Smooth muscle cell (in vitro differentiated cells): ENCODE data around the gene SLC31A1. TPM values are rescaled to one million over a fixed set of nuclear protein-coding genes. Genes with fewer than 3 reads are reported as not detected.
"Not testable (repeated sequence)": the region's sequence is repeated elsewhere in the genome, so short reads cannot be mapped to it uniquely, and the experiment has no call there.

Source experiments
- DNase-seq: peaks from one replicate; lab custom pipeline; 2025; ENCODE audit not compliant: unreplicated experiment; lab: John Stamatoyannopoulos, UW
- H2AFZ ChIP-seq: fragments of 200-600 bp; sonication (generic); 2 replicates; pipeline ENCODE4 v1.6.0; 2016; ENCODE audit warnings: antibody characterized with exemption, low read depth, mild to moderate bottlenecking
- H3F3A ChIP-seq: fragments of 200-600 bp; sonication (generic); 2 replicates; pipeline ENCODE4 v1.6.0; 2017; ENCODE audit warnings: antibody characterized with exemption, low read depth
- H3K27ac ChIP-seq: fragments of 200-600 bp; sonication (generic); 2 replicates; pipeline ENCODE4 v1.5.1; 2016; ENCODE audit warnings: low read depth, mild to moderate bottlenecking
- H3K27me3 ChIP-seq: fragments of 200-600 bp; sonication (generic); 2 replicates; pipeline ENCODE4 v1.6.1; 2016; ENCODE audit warnings: low read depth, mild to moderate bottlenecking
- H3K36me3 ChIP-seq: fragments of 200-600 bp; sonication (generic); 2 replicates; pipeline ENCODE4 v1.5.1; 2016; ENCODE audit warnings: low read depth
- H3K4me1 ChIP-seq: fragments of 200-600 bp; sonication (generic); 2 replicates; pipeline ENCODE4 v1.5.1; 2016; ENCODE audit warnings: low read depth
- H3K4me2 ChIP-seq: fragments of 200-600 bp; sonication (generic); 2 replicates; pipeline ENCODE4 v1.6.0; 2016; ENCODE audit warnings: mild to moderate bottlenecking
- H3K4me3 ChIP-seq: fragments of 200-600 bp; sonication (generic); 2 replicates; pipeline ENCODE4 v1.5.1; 2016; ENCODE audit warnings: mild to moderate bottlenecking
- H3K79me2 ChIP-seq: fragments of 200-600 bp; sonication (generic); 2 replicates; pipeline ENCODE4 v1.6.0; 2016; ENCODE audit warnings: low read depth, mild to moderate bottlenecking
- H3K9ac ChIP-seq: fragments of 200-600 bp; sonication (generic); 2 replicates; pipeline ENCODE4 v1.6.0; 2016; ENCODE audit warnings: low read depth
- H3K9me3 ChIP-seq: fragments of 200-600 bp; sonication (generic); replicated peaks from 2 replicates; pipeline ENCODE4 v1.5.1; 2016; ENCODE audit warnings: low read depth
- H4K20me1 ChIP-seq: fragments of 200-600 bp; sonication (generic); 2 replicates; pipeline ENCODE4 v1.6.0; 2016; ENCODE audit warnings: low read depth
- WGBS: methylation state at CpG from one replicate; pipeline ENCODE4 v1.1.7; 2016; ENCODE audit warnings: low lambda C conversion rate; 5-methylcytosine and 5-hydroxymethylcytosine counted together
- polyA plus RNA-seq: library from polyadenylated mRNA; unstranded; fragments of >200 nt; fragmentation: Nextera tagmentation; extraction: Ambion mirVana; gene quantifications from 2 replicates; pipeline ENCODE4 v1.2.1, GENCODE V29; 2016
- total RNA-seq: library from RNA; depleted of rRNA; stranded (reverse); fragments of >200 nt; gene quantifications from 2 replicates; pipeline ENCODE4 v1.2.3, GENCODE V29; 2014
- TF ChIP-seq, protein P1 (sequence below): fragments of 200-600 bp; sonication (generic); IDR thresholded peaks from 2 replicates; pipeline ENCODE4 v1.5.1; 2017; ENCODE audit warnings: borderline replicate concordance, mild to moderate bottlenecking, antibody characterized with exemption; ENCODE audit not compliant: insufficient read depth, poor library complexity, severe bottlenecking

SLC31A1 gene
- total and polyA plus RNA-seq, 2 experiments from 2014 or later = 34.7 to 35.8 TPM

GRCh38 chr9:113281356-113281755 lies 60.0 kb downstream of the SLC31A1 start:
- Histone ChIP-seq H3K27me3 (no peaks in the 10 kb centered on the region), H3F3A (no peaks in the 10 kb centered on the region), H3K79me2 (peaks cover 17% of the 10 kb centered on the region), H3K4me1 (peaks cover 3% of the 10 kb centered on the region), H3K9me3 (no peaks in the 10 kb centered on the region), H3K36me3 (peaks cover 49% of the 10 kb centered on the region), H3K4me2 (no peak overlapping the region), H3K4me3 (no peak overlapping the region), H4K20me1 (no peaks in the 10 kb centered on the region), H3K9ac (no peak overlapping the region), H3K27ac (no peak overlapping the region), H2AFZ (no peak overlapping the region)
- TF ChIP-seq, protein P1, sequence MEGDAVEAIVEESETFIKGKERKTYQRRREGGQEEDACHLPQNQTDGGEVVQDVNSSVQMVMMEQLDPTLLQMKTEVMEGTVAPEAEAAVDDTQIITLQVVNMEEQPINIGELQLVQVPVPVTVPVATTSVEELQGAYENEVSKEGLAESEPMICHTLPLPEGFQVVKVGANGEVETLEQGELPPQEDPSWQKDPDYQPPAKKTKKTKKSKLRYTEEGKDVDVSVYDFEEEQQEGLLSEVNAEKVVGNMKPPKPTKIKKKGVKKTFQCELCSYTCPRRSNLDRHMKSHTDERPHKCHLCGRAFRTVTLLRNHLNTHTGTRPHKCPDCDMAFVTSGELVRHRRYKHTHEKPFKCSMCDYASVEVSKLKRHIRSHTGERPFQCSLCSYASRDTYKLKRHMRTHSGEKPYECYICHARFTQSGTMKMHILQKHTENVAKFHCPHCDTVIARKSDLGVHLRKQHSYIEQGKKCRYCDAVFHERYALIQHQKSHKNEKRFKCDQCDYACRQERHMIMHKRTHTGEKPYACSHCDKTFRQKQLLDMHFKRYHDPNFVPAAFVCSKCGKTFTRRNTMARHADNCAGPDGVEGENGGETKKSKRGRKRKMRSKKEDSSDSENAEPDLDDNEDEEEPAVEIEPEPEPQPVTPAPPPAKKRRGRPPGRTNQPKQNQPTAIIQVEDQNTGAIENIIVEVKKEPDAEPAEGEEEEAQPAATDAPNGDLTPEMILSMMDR = no peak
- DNase-seq = no peak
- WGBS = 99% methylated on average over 4 of the region's 4 CpGs

GRCh38 chr9:113289091-113289490 lies 67.7 kb downstream of the SLC31A1 start:
- no peak overlapping the region for H3K9ac ChIP-seq
- no peaks in the 10 kb centered on the region for H3F3A ChIP-seq
- no peaks in the 10 kb centered on the region for H3K27me3 ChIP-seq
- no peaks in the 10 kb centered on the region for H3K79me2 ChIP-seq
- H3K27ac ChIP-seq = no peak overlapping the region
- TF ChIP-seq, protein P1 = no peak
- no peaks in the 10 kb centered on the region for H3K4me1 ChIP-seq
- no peak overlapping the region for H3K4me3 ChIP-seq
- no peak overlapping the region for H2AFZ ChIP-seq
- DNase-seq = no peak
- no peak overlapping the region for H3K4me2 ChIP-seq
- H3K9me3 ChIP-seq = no peaks in the 10 kb centered on the region
- 100% methylated on average over 2 of the region's 2 CpGs for WGBS
- no peaks in the 10 kb centered on the region for H4K20me1 ChIP-seq
- H3K36me3 ChIP-seq = peaks cover 43% of the 10 kb centered on the region

DNA sequence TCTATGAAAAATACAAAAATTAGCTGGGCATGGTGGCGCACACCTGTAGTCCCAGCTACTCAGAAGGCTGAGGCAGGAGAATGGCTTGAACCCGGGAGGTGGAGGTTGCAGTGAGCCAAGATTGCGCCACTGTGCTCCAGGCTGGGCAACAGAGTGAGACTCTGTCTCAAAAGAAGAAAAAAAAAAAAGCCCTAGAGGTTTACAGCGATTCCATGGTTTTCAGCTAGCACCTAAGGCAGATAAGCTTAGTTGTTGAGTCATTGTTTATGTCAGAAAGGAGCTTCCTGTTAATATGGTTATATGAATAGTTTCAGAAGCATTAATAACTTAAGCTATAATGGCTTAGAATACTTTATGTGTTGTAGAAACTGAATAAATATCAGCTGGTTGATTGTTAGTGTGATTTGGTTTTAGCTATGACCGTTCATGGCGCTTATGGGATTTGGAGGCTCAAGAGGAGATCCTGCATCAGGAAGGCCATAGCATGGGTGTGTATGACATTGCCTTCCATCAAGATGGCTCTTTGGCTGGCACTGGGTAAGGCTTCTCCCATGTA lies 68.8 kb downstream of the SLC31A1 start:
- WGBS = 94% methylated on average over 6 of the region's 6 CpGs
- H3K9me3 ChIP-seq = no peaks in the 10 kb centered on the region
- no peak overlapping the region for H3K9ac ChIP-seq
- DNase-seq = no peak
- no peaks in the 10 kb centered on the region for H3K4me1 ChIP-seq
- H3K36me3 ChIP-seq = peaks cover 33% of the 10 kb centered on the region
- H2AFZ ChIP-seq = no peak overlapping the region
- no peak overlapping the region for H3K4me3 ChIP-seq
- TF ChIP-seq, protein P1 = no peak
- H3F3A ChIP-seq = no peaks in the 10 kb centered on the region
- H3K27me3 ChIP-seq = no peaks in the 10 kb centered on the region
- H3K79me2 ChIP-seq = no peaks in the 10 kb centered on the region
- H4K20me1 ChIP-seq = no peaks in the 10 kb centered on the region
- no peak overlapping the region for H3K27ac ChIP-seq
- no peak overlapping the region for H3K4me2 ChIP-seq

GRCh38 chr9:113293285-113293878 lies 72.0 kb downstream of the SLC31A1 start:
- Histone ChIP-seq H3K36me3 (peaks cover 18% of the 10 kb centered on the region), H3K79me2 (no peaks in the 10 kb centered on the region), H2AFZ (no peak overlapping the region), H3K4me3 (no peak overlapping the region), H3K9me3 (no peaks in the 10 kb centered on the region), H3F3A (no peaks in the 10 kb centered on the region), H3K9ac (no peak overlapping the region), H3K4me1 (no peaks in the 10 kb centered on the region), H3K27me3 (no peaks in the 10 kb centered on the region), H3K4me2 (no peak overlapping the region), H3K27ac (no peak overlapping the region), H4K20me1 (no peaks in the 10 kb centered on the region)
- TF ChIP-seq, protein P1 = no peak
- no peak for DNase-seq
- 93% methylated on average over 7 of the region's 7 CpGs for WGBS

DNA sequence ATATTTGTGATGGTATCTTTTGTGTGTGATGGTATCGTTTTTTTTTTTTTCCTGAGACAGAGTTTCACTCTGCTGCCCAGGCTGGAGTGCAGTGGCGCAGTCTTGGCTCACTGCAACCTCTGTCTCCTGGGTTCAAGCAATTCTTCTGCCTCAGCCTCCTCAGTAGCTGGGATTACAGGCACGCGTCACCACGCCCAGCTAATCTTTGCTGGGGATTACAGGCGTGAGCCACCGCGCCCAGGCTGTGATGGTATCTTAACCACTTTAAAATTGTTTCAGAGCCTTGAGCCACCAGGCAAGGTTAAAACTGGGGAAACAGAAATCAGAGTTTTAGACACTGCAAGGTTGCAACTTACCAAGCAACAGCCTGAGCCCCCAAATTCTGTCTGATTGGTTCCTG lies 74.9 kb downstream of the SLC31A1 start:
- DNase-seq = not testable (repeated sequence)

More for the DNA sequence above, 74.9 kb downstream of the SLC31A1 start:
- not testable (repeated sequence) for H2AFZ ChIP-seq, H3K4me2 ChIP-seq, H3K27ac ChIP-seq, H3K4me1 ChIP-seq, H3K27me3 ChIP-seq, H4K20me1 ChIP-seq, H3K79me2 ChIP-seq, H3K4me3 ChIP-seq, H3F3A ChIP-seq, H3K9me3 ChIP-seq, H3K9ac ChIP-seq
- H3K36me3 ChIP-seq = peaks cover 11% of the 10 kb centered on the region
- WGBS = 60% methylated on average over 8 of the region's 8 CpGs
